Motor neuron (in vitro differentiated cells): ENCODE results near the gene KLF3. TPM values are rescaled to one million over a fixed set of nuclear protein-coding genes. Genes with fewer than 3 reads are reported as not detected.

Experiments used
- ATAC-seq, 8 experiments: fragments of 200-7000 bp; cut with Tn5 transposase; replicated peaks in 6 of 8; 2 replicates each; pipeline ENCODE4 v1.8.0; 2021; ENCODE audit warnings: mild to moderate bottlenecking in 8 of 8, moderate library complexity in 8 of 8
- H3K27ac ChIP-seq, 2 donors: fragments of 250-450 bp; sonication (Bioruptor Pico); 2 replicates each; pipeline ENCODE4 v1.9.0; 2021; ENCODE audit warnings: antibody characterized with exemption in 2 of 2, mild to moderate bottlenecking in 2 of 2, moderate library complexity in 1 of 2
- H3K4me1 ChIP-seq, 2 donors: fragments of 250-450 bp; sonication (Bioruptor Pico); replicated peaks in 1 of 2; 2 replicates each; pipeline ENCODE4 v1.6.1; 2021; ENCODE audit warnings: antibody characterized with exemption in 2 of 2, mild to moderate bottlenecking in 2 of 2, moderate library complexity in 1 of 2
- H3K4me3 ChIP-seq, 5 donors: fragments of 250-450 bp; sonication (Bioruptor Pico); 2 replicates each; pipeline ENCODE4 v1.9.0; 2021; ENCODE audit warnings: antibody characterized with exemption in 5 of 5, mild to moderate bottlenecking in 5 of 5, moderate library complexity in 4 of 5
- WGBS, 10 experiments: fragments of 450-650 bp; shearing (Covaris generic); methylation state at CpG; one replicate each; pipeline ENCODE4 v1.0.0; 2022; 5-methylcytosine and 5-hydroxymethylcytosine counted together
- in situ Hi-C, 9 experiments: fragments of 400-800 bp; cut with MboI; loops; one replicate each; pipeline ENCODE4 v1.15.0; 2021; ENCODE audit warnings: low sequenced_read_pairs in 9 of 9, low pct_unique_long_range_greater_than_20kb in 2 of 9; ENCODE audit not compliant: unreplicated experiment in 9 of 9
- total RNA-seq, 8 experiments: library from RNA; unstranded; fragments of 300-600 nt; gene quantifications; 2 replicates each; pipeline versions ENCODE4 v1.2.3 to v1.2.4, GENCODE V29; 2022

Gene KLF3
- total RNA-seq, 8 experiments from 2014 or later = 16.2 to 70.0 (median 26.2) TPM

GRCh38 chr4:38694330-38694729, 30.3 kb downstream of the KLF3 start:
- H3K27ac ChIP-seq = no peak overlapping the region
- in situ Hi-C loops = loop anchor here in 3 of 9 experiments (25.0 kb wide), 2 partner anchors 382 to 507 kb away; no protein-coding TSS in a partner anchor
- no peak for ATAC-seq

GRCh38 chr4:38695809-38696208, 31.8 kb downstream of the KLF3 start:
- WGBS, 10 experiments = 79 to 100% (median 94%) methylated on average over 1 to 3 of the region's 3 CpGs; no CpG with 5 or more reads in 1 of the 10 experiments
- H3K4me1 ChIP-seq = no peaks in the 10 kb centered on the region
- H3K4me3 ChIP-seq = no peak overlapping the region
- in situ Hi-C loops = loop anchor here in 3 of 9 experiments (25.0 kb wide), 2 partner anchors 384 to 509 kb away; no protein-coding TSS in a partner anchor
- no peak for ATAC-seq
- H3K27ac ChIP-seq = no peak overlapping the region

More at GRCh38 chr4:38694330-38694729, 30.3 kb downstream of the KLF3 start:
- Histone ChIP-seq H3K4me3 (no peak overlapping the region), H3K4me1 (no peaks in the 10 kb centered on the region)
- WGBS, 10 experiments = 66 to 100% (median 100%) methylated on average over 1 to 3 of the region's 3 CpGs; no CpG with 5 or more reads in 1 of the 10 experiments

- Histone ChIP-seq H3K4me3 (no peak overlapping the region), H3K4me1 (no peaks in the 10 kb centered on the region), H3K27ac (no peak overlapping the region)
- in situ Hi-C loops = loop anchor here in 3 of 9 experiments (25.0 kb wide), 2 partner anchors 384 to 509 kb away; no protein-coding TSS in a partner anchor
- ATAC-seq = no peak
- 0 to 92% (median 67%) methylated on average over 1 to 2 of the region's 2 CpGs for WGBS, 10 experiments
Observed at GRCh38 chr4:38696697-38697096, 32.7 kb downstream of the KLF3 start.

- H3K4me3 ChIP-seq = no peak overlapping the region
- no peaks in the 10 kb centered on the region for H3K4me1 ChIP-seq
- in situ Hi-C loops = loop anchor here in 3 of 9 experiments (25.0 kb wide), 2 partner anchors 386 to 511 kb away; no protein-coding TSS in a partner anchor
- WGBS, 10 experiments = 75 to 100% (median 100%) methylated on average over 1 of the region's 1 CpG; no CpG with 5 or more reads in 3 of the 10 experiments
- ATAC-seq = no peak
- H3K27ac ChIP-seq = no peak overlapping the region
Observed at GRCh38 chr4:38698176-38698575, 34.2 kb downstream of the KLF3 start.

GRCh38 chr4:38699112-38699511, 35.1 kb downstream of the KLF3 start:
- Histone ChIP-seq H3K4me1 (no peaks in the 10 kb centered on the region), H3K27ac (no peak overlapping the region), H3K4me3 (no peak overlapping the region)
- no peak for ATAC-seq
- in situ Hi-C loops = loop anchor here in 3 of 9 experiments (25.0 kb wide), 2 partner anchors 387 to 512 kb away; no protein-coding TSS in a partner anchor
- WGBS, 10 experiments = 58 to 100% (median 81%) methylated on average over 1 to 2 of the region's 2 CpGs; no CpG with 5 or more reads in 1 of the 10 experiments

GRCh38 chr4:38703635-38704034, 39.6 kb downstream of the KLF3 start:
- ATAC-seq = peak in 3 of 8 experiments; percentile 51 to 64 (median 51)
- no peaks in the 10 kb centered on the region for H3K4me1 ChIP-seq
- in situ Hi-C loops = loop anchor here in 1 of 9 experiments (25.0 kb wide), 1 partner anchor 891 kb away; no protein-coding TSS in a partner anchor
- no peak overlapping the region for H3K4me3 ChIP-seq
- H3K27ac ChIP-seq = no peak overlapping the region
- WGBS, 10 experiments = 0 to 100% (median 70%) methylated on average over 1 to 4 of the region's 4 CpGs

- in situ Hi-C loops = loop anchor here in 1 of 9 experiments (25.0 kb wide), 1 partner anchor 892 kb away; no protein-coding TSS in a partner anchor
- Histone ChIP-seq H3K4me3 (no peak overlapping the region), H3K27ac (no peak overlapping the region), H3K4me1 (no peaks in the 10 kb centered on the region)
- 50 to 100% (median 89%) methylated on average over 1 to 3 of the region's 3 CpGs; no CpG with 5 or more reads in 2 of the 10 experiments for WGBS, 10 experiments
- ATAC-seq = no peak
Observed at GRCh38 chr4:38704622-38705154, 40.7 kb downstream of the KLF3 start.

- in situ Hi-C loops = loop anchor here in 1 of 9 experiments (25.0 kb wide), 1 partner anchor 894 kb away; no protein-coding TSS in a partner anchor
- H3K4me1 ChIP-seq = no peaks in the 10 kb centered on the region
- no peak overlapping the region for H3K27ac ChIP-seq
- WGBS, 10 experiments = 20 to 100% (median 64%) methylated on average over 1 to 2 of the region's 2 CpGs; no CpG with 5 or more reads in 4 of the 10 experiments
- ATAC-seq = no peak
- H3K4me3 ChIP-seq = no peak overlapping the region
Observed at GRCh38 chr4:38706301-38706700, 42.3 kb downstream of the KLF3 start.

- no peak for ATAC-seq
- 45 to 100% (median 83%) methylated on average over 2 of the region's 2 CpGs for WGBS, 10 experiments
- no peak overlapping the region for H3K4me3 ChIP-seq
- in situ Hi-C loops = loop anchor here in 1 of 9 experiments (25.0 kb wide), 1 partner anchor 898 kb away; no protein-coding TSS in a partner anchor
- H3K4me1 ChIP-seq = no peaks in the 10 kb centered on the region
- no peak overlapping the region for H3K27ac ChIP-seq
Observed at GRCh38 chr4:38710053-38710452, 46.1 kb downstream of the KLF3 start.

- in situ Hi-C loops = loop anchor here in 1 of 9 experiments (25.0 kb wide), 1 partner anchor 899 kb away; no protein-coding TSS in a partner anchor
- ATAC-seq = no peak
- no peak overlapping the region for H3K4me3 ChIP-seq
- no peak overlapping the region for H3K27ac ChIP-seq
- H3K4me1 ChIP-seq = no peaks in the 10 kb centered on the region
- WGBS, 10 experiments = 0 to 93% (median 67%) methylated on average over 1 to 2 of the region's 2 CpGs; no CpG with 5 or more reads in 1 of the 10 experiments
Observed at GRCh38 chr4:38711066-38711465, 47.1 kb downstream of the KLF3 start.

- no peak overlapping the region for H3K27ac ChIP-seq
- H3K4me1 ChIP-seq = no peaks in the 10 kb centered on the region
- in situ Hi-C loops = loop anchor here in 1 of 9 experiments (25.0 kb wide), 1 partner anchor 903 kb away; no protein-coding TSS in a partner anchor
- ATAC-seq = peak in 3 of 8 experiments; percentile 84 to 99 (median 97)
- 0 to 100% (median 59%) methylated on average over 1 to 4 of the region's 4 CpGs; no CpG with 5 or more reads in 1 of the 10 experiments for WGBS, 10 experiments
- H3K4me3 ChIP-seq = no peak overlapping the region
Observed at GRCh38 chr4:38715050-38715449, 51.1 kb downstream of the KLF3 start.

- Histone ChIP-seq H3K4me3 (no peak overlapping the region), H3K4me1 (no peaks in the 10 kb centered on the region), H3K27ac (no peak overlapping the region)
- in situ Hi-C loops = loop anchor here in 1 of 9 experiments (25.0 kb wide), 1 partner anchor 904 kb away; no protein-coding TSS in a partner anchor
- 50 to 100% (median 90%) methylated on average over 2 to 3 of the region's 3 CpGs; no CpG with 5 or more reads in 2 of the 10 experiments for WGBS, 10 experiments
- no peak for ATAC-seq
Observed at GRCh38 chr4:38716256-38716655, 52.3 kb downstream of the KLF3 start.

- Histone ChIP-seq H3K4me1 (no peaks in the 10 kb centered on the region), H3K4me3 (no peak overlapping the region), H3K27ac (no peak overlapping the region)
- in situ Hi-C loops = loop anchor here in 1 of 9 experiments (25.0 kb wide), 1 partner anchor 905 kb away; no protein-coding TSS in a partner anchor
- 52 to 93% (median 76%) methylated on average over 1 to 5 of the region's 5 CpGs; no CpG with 5 or more reads in 2 of the 10 experiments for WGBS, 10 experiments
- no peak for ATAC-seq
Observed at GRCh38 chr4:38717604-38718003, 53.6 kb downstream of the KLF3 start.
